WTC11 (cell line): ENCODE data around the gene FPGT. TPM values are rescaled to one million over a fixed set of nuclear protein-coding genes. Genes with fewer than 3 reads are reported as not detected.

Experiments used
- ATAC-seq: fragments of 200-7000 bp; cut with Tn5 transposase; 2 replicates; pipeline ENCODE4 v1.10.0; 2021; ENCODE audit warnings: mild to moderate bottlenecking, moderate library complexity
- CTCF ChIA-PET: fragments of 300-600 bp; sonication (Branson Sonifier 250); formaldehyde crosslinking; loops from one replicate; lab custom pipeline; 2021; ENCODE audit warnings: antibody characterized with exemption; lab: Charles Lee
- POLR2A ChIA-PET: fragments of 350-600 bp; sonication (Branson Sonifier 250); formaldehyde crosslinking; loops from one replicate; lab custom pipeline; 2021; ENCODE audit warnings: antibody characterized with exemption; lab: Charles Lee
- DNase-seq: peaks from one replicate; pipeline ENCODE4 v3.0.0; 2021; ENCODE audit warnings: low spot score
- H3K27ac Mint-ChIP-seq: 2 replicates; pipeline ENCODE4 v1.8.0; 2021; ENCODE audit warnings: mixed read lengths
- H3K27me3 Mint-ChIP-seq: 2 replicates; pipeline ENCODE4 v1.8.0; 2021; ENCODE audit warnings: low read depth, mild to moderate bottlenecking, moderate library complexity, mixed read lengths
- H3K36me3 Mint-ChIP-seq: 2 replicates; pipeline ENCODE4 v1.8.0; 2021; ENCODE audit warnings: mixed read lengths
- H3K4me1 Mint-ChIP-seq: 2 replicates; pipeline ENCODE4 v1.8.0; 2022; ENCODE audit warnings: mixed read lengths
- H3K4me3 Mint-ChIP-seq: 2 replicates; pipeline ENCODE4 v1.8.0; 2021; ENCODE audit warnings: mild to moderate bottlenecking, moderate library complexity, mixed read lengths
- H3K9me3 Mint-ChIP-seq: 2 replicates; pipeline ENCODE4 v1.8.0; 2021; ENCODE audit warnings: mixed read lengths
- AFF4 ChIP-seq: sonication (generic); formaldehyde crosslinking; IDR thresholded peaks from 2 replicates; pipeline ENCODE4 v1.8.1; 2023; ENCODE audit warnings: mild to moderate bottlenecking, missing genetic modification reagents, borderline replicate concordance
- AR ChIP-seq: fragments of 250-450 bp; sonication (Bioruptor Pico); IDR thresholded peaks from 2 replicates; pipeline ENCODE4 v1.9.0; 2021; ENCODE audit warnings: mild to moderate bottlenecking
- CBFB ChIP-seq: sonication (generic); formaldehyde crosslinking; IDR thresholded peaks from 2 replicates; pipeline ENCODE4 v1.8.1; 2022; ENCODE audit warnings: mild to moderate bottlenecking, low read depth, missing genetic modification reagents
- CTCF ChIP-seq: fragments of 200-600 bp; IDR thresholded peaks from 2 replicates; pipeline ENCODE4 v1.8.0; 2022; ENCODE audit warnings: antibody characterized with exemption
- ETV6 ChIP-seq: sonication (generic); formaldehyde crosslinking; IDR thresholded peaks from 2 replicates; pipeline ENCODE4 v1.8.1; 2022; ENCODE audit warnings: mild to moderate bottlenecking, missing genetic modification reagents
- HMGA2 ChIP-seq: fragments of 250-450 bp; sonication (Bioruptor Pico); IDR thresholded peaks from 2 replicates; pipeline ENCODE4 v1.4.0; 2021; ENCODE audit warnings: mild to moderate bottlenecking, moderate library complexity
- JAZF1 ChIP-seq: fragments of 250-450 bp; sonication (Bioruptor Pico); IDR thresholded peaks from 2 replicates; pipeline ENCODE4 v1.9.0; 2021; ENCODE audit warnings: moderate library complexity, mild to moderate bottlenecking, inconsistent platforms
- KAT7 ChIP-seq: sonication (generic); formaldehyde crosslinking; IDR thresholded peaks from 2 replicates; pipeline ENCODE4 v1.8.1; 2023; ENCODE audit warnings: missing genetic modification reagents, mild to moderate bottlenecking, borderline replicate concordance
- MAX ChIP-seq: sonication (generic); formaldehyde crosslinking; IDR thresholded peaks from 2 replicates; pipeline ENCODE4 v1.8.0; 2022; ENCODE audit warnings: mild to moderate bottlenecking, missing genetic modification reagents
- NR1H2 ChIP-seq: sonication (generic); formaldehyde crosslinking; IDR thresholded peaks from 2 replicates; pipeline ENCODE4 v1.9.0; 2021; ENCODE audit warnings: mild to moderate bottlenecking, moderate library complexity, missing genetic modification reagents
- PRDM15 ChIP-seq: sonication (generic); formaldehyde crosslinking; IDR thresholded peaks from 2 replicates; pipeline ENCODE4 v1.8.0; 2022; ENCODE audit warnings: missing genetic modification reagents
- SMAD3 ChIP-seq: sonication (generic); formaldehyde crosslinking; IDR thresholded peaks from 2 replicates; pipeline ENCODE4 v1.8.0; 2022; ENCODE audit warnings: missing genetic modification reagents, mild to moderate bottlenecking, borderline replicate concordance
- TEAD1 ChIP-seq: sonication (generic); formaldehyde crosslinking; IDR thresholded peaks from 2 replicates; pipeline ENCODE4 v1.8.0; 2022; ENCODE audit warnings: mild to moderate bottlenecking, missing genetic modification reagents
- TEAD4 ChIP-seq: sonication (generic); formaldehyde crosslinking; IDR thresholded peaks from 2 replicates; pipeline ENCODE4 v1.8.0; 2022; ENCODE audit warnings: mild to moderate bottlenecking, missing genetic modification reagents
- ZBTB21 ChIP-seq: sonication (generic); formaldehyde crosslinking; IDR thresholded peaks from 2 replicates; pipeline ENCODE4 v1.8.1; 2023; ENCODE audit warnings: mild to moderate bottlenecking, missing genetic modification reagents, borderline replicate concordance
- ZNF121 ChIP-seq: sonication (generic); formaldehyde crosslinking; IDR thresholded peaks from 2 replicates; pipeline ENCODE4 v1.8.0; 2023; ENCODE audit warnings: missing genetic modification reagents
- ZNF232 ChIP-seq: sonication (generic); formaldehyde crosslinking; IDR thresholded peaks from 2 replicates; pipeline ENCODE4 v1.8.0; 2022; ENCODE audit warnings: mild to moderate bottlenecking, missing genetic modification reagents
- ZNF317 ChIP-seq: sonication (generic); formaldehyde crosslinking; IDR thresholded peaks from 2 replicates; pipeline ENCODE4 v1.8.1; 2023; ENCODE audit warnings: low read depth, mild to moderate bottlenecking, moderate library complexity, missing genetic modification reagents, borderline replicate concordance
- ZNF396 ChIP-seq: fragments of 250-450 bp; sonication (Bioruptor Pico); IDR thresholded peaks from 2 replicates; pipeline ENCODE4 v1.8.0; 2021; ENCODE audit warnings: mild to moderate bottlenecking, moderate library complexity, borderline replicate concordance
- ZNF423 ChIP-seq: fragments of 250-450 bp; sonication (Bioruptor Pico); IDR thresholded peaks from 2 replicates; pipeline ENCODE4 v2.1.2; 2022; ENCODE audit warnings: mild to moderate bottlenecking, moderate library complexity
- ZNF425 ChIP-seq: fragments of 250-450 bp; sonication (Bioruptor Pico); conservative IDR thresholded peaks from 2 replicates; pipeline ENCODE4 v1.9.0; 2021; ENCODE audit warnings: mild to moderate bottlenecking
- total RNA-seq: library from RNA; stranded (reverse); gene quantifications from 3 replicates; pipeline ENCODE4 v1.2.3, GENCODE V29; 2021

Gene FPGT
- total RNA-seq, 1 experiment from 2014 or later: 3.9 TPM

GRCh38 chr1:74236440-74236839, 38.4 kb downstream of the FPGT start:
- Mint-ChIP-seq H3K27me3 (peaks cover 32% of the 10 kb centered on the region), H3K27ac (no peak overlapping the region), H3K9me3 (no peaks in the 10 kb centered on the region; the same call in 1 of the 2 replicates)
- TF ChIP-seq JAZF1 (no peak), ZNF423 (no peak), CTCF (no peak), TEAD4 (CRISPR knock-in tag) (no peak), SMAD3 (no peak), ZNF121 (CRISPR knock-in tag) (no peak), TEAD1 (CRISPR knock-in tag) (no peak), ZNF425 (no peak), ETV6 (CRISPR knock-in tag) (no peak), CBFB (CRISPR knock-in tag) (no peak), HMGA2 (CRISPR knock-in tag) (no peak), ZNF317 (CRISPR knock-in tag) (no peak), MAX (no peak), PRDM15 (no peak)
- TF ChIP-seq, all 79 proteins: peak for 0
- ChIA-PET CTCF (no interaction called here), POLR2A (no interaction called here)
- no peak for DNase-seq
- ATAC-seq: no peak
- Mint-ChIP-seq H3K4me1 (no peaks in the 10 kb centered on the region), H3K36me3 (no peaks in the 10 kb centered on the region), H3K4me3 (no peak overlapping the region)

GRCh38 chr1:74237035-74237434, 39.0 kb downstream of the FPGT start:
- Mint-ChIP-seq H3K36me3 (no peaks in the 10 kb centered on the region), H3K4me3 (no peak overlapping the region), H3K27me3 (peaks cover 38% of the 10 kb centered on the region), H3K4me1 (no peaks in the 10 kb centered on the region), H3K9me3 (no peaks in the 10 kb centered on the region; the same call in 1 of the 2 replicates), H3K27ac (no peak overlapping the region)
- CTCF ChIA-PET: no interaction called here
- ATAC-seq (no peak), DNase-seq (no peak)
- POLR2A ChIA-PET: no interaction called here
- no peak for TF ChIP-seq NR1H2
- no peak for TF ChIP-seq ZNF396 (CRISPR knock-in tag)
- TF ChIP-seq ZNF232 (CRISPR knock-in tag): no peak
- no peak for TF ChIP-seq ZNF121 (CRISPR knock-in tag)
- TF ChIP-seq KAT7 (CRISPR knock-in tag): no peak
- no peak for TF ChIP-seq AFF4 (CRISPR knock-in tag)
- TF ChIP-seq AR: no peak
- TF ChIP-seq TEAD4 (CRISPR knock-in tag): no peak
- TF ChIP-seq ZBTB21 (CRISPR knock-in tag): no peak
